ENCODE results near the gene SLC66A1.

SLC66A1 gene

GRCh38 chr1:19352839-19353238 lies 40.7 kb downstream of the SLC66A1 start:
- no peak for TF ChIP-seq CTCF (IDR thresholded peaks at IDR 0.05; ENCODE audit: borderline replicate concordance, insufficient read depth, low read depth, low read length)
- no peak overlapping the region for H3K4me3 ChIP-seq (ENCODE audit: low read depth, low read length)

GRCh38 chr1:19353596-19353995 lies 41.5 kb downstream of the SLC66A1 start:
- no peak overlapping the region for H3K4me3 ChIP-seq (ENCODE audit: low read depth, low read length)
- TF ChIP-seq CTCF (IDR thresholded peaks at IDR 0.05; ENCODE audit: borderline replicate concordance, insufficient read depth, low read depth, low read length), result no peak

GRCh38 chr1:19354531-19354981 lies 42.4 kb downstream of the SLC66A1 start:
- TF ChIP-seq CTCF (IDR thresholded peaks at IDR 0.05; ENCODE audit: borderline replicate concordance, insufficient read depth, low read depth, low read length), result no peak
- H3K4me3 ChIP-seq (ENCODE audit: low read depth, low read length), result no peak overlapping the region

- no peak overlapping the region for H3K4me3 ChIP-seq (ENCODE audit: low read depth, low read length)
- no peak for TF ChIP-seq CTCF (IDR thresholded peaks at IDR 0.05; ENCODE audit: borderline replicate concordance, insufficient read depth, low read depth, low read length)
These were observed 44.1 kb downstream of the SLC66A1 start for GRCh38 chr1:19356266-19356665.

- H3K4me3 ChIP-seq (ENCODE audit: low read depth, low read length), result no peak overlapping the region
- TF ChIP-seq CTCF (IDR thresholded peaks at IDR 0.05; ENCODE audit: borderline replicate concordance, insufficient read depth, low read depth, low read length), result no peak
These were observed 45.3 kb downstream of the SLC66A1 start for GRCh38 chr1:19357299-19357986.

- no peak overlapping the region for H3K4me3 ChIP-seq (ENCODE audit: low read depth, low read length)
- TF ChIP-seq CTCF (IDR thresholded peaks at IDR 0.05; ENCODE audit: borderline replicate concordance, insufficient read depth, low read depth, low read length), result no peak
These were observed 46.6 kb downstream of the SLC66A1 start for GRCh38 chr1:19358710-19359109.

GRCh38 chr1:19359357-19359756 lies 47.2 kb downstream of the SLC66A1 start:
- no peak for TF ChIP-seq CTCF (IDR thresholded peaks at IDR 0.05; ENCODE audit: borderline replicate concordance, insufficient read depth, low read depth, low read length)
- H3K4me3 ChIP-seq (ENCODE audit: low read depth, low read length), result no peak overlapping the region

Data from GM12875 (cell line).